Astrocyte of the cerebellum (primary cell): Measurements from ENCODE around the gene EXOC8.

Source experiments
- DNase-seq: peaks from one replicate; pipeline ENCODE4 v3.0.0-alpha.2; 2011; ENCODE audit warnings: low read depth
- H3K4me3 ChIP-seq: 2 replicates; pipeline ENCODE4 v1.5.1; 2011; ENCODE audit warnings: mild to moderate bottlenecking, low read depth, low read length, moderate library complexity
- in situ Hi-C: cut with HindIII; loops from 2 replicates; pipeline ENCODE4 v1.10.0; 2017; ENCODE audit warnings: low sequenced_read_pairs
- TF ChIP-seq, protein P1 (sequence below): IDR thresholded peaks from 2 replicates; pipeline ENCODE4 v1.5.1; 2012; ENCODE audit warnings: low read length, low read depth, moderate library complexity, mild to moderate bottlenecking; ENCODE audit errors: missing control alignments

The EXOC8 gene

DNA sequence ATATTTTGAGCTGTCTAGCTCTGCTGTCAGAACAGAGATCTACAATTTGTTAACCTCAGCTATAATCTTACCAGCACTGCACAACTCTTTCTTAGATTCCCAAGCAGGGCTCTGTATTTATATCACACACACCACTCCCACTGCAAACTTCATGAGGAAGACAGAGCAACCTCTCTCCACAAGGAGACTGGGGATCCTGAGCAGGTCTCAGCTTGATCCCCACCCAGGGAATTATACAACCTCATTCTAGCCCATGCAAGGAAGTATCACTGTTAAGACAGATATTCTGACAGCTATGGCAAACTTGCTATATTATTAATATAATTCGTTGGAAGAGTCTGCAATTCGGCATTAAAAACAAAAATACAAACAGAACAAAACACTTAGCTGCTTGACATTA, 44.1 kb upstream of the EXOC8 start:
- DNase-seq, result no peak
- TF ChIP-seq, protein P1, sequence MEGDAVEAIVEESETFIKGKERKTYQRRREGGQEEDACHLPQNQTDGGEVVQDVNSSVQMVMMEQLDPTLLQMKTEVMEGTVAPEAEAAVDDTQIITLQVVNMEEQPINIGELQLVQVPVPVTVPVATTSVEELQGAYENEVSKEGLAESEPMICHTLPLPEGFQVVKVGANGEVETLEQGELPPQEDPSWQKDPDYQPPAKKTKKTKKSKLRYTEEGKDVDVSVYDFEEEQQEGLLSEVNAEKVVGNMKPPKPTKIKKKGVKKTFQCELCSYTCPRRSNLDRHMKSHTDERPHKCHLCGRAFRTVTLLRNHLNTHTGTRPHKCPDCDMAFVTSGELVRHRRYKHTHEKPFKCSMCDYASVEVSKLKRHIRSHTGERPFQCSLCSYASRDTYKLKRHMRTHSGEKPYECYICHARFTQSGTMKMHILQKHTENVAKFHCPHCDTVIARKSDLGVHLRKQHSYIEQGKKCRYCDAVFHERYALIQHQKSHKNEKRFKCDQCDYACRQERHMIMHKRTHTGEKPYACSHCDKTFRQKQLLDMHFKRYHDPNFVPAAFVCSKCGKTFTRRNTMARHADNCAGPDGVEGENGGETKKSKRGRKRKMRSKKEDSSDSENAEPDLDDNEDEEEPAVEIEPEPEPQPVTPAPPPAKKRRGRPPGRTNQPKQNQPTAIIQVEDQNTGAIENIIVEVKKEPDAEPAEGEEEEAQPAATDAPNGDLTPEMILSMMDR, result no peak
- in situ Hi-C loops, result no loop called here
- no peak overlapping the region for H3K4me3 ChIP-seq

DNA sequence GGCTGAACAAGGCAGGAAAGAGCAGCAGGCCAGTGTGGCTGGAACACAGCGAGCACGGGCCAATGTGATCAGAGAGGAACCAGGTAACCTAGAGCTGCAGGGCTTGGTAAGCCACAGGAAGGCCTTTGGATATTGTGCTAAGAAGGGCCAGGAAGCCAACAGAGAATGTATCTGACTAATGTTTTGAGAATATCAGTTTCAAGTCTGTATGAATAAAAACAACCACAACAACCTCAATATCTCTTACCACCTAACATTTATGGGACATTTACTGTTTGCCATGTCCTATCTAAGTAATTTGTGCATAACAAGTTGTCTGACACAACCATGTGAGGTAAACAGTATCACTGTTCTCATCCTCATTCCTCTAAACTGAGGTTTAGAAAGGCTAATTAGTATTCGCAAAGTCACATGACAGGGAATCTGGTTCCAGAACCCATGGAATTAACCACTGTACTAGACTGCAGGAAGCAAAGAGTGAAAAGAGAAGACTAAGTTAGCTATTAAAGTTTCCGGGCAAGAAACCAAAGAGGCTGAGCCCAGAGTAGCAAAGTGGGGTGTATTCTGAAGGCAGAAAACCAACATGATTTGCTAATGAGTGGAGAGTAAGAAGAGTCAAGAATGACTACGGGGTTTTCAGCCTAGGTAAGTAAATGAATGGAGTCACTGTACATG, 39.4 kb upstream of the EXOC8 start:
- TF ChIP-seq, protein P1, result no peak
- no peak for DNase-seq
- in situ Hi-C loops, result no loop called here
- H3K4me3 ChIP-seq, result no peak overlapping the region

DNA sequence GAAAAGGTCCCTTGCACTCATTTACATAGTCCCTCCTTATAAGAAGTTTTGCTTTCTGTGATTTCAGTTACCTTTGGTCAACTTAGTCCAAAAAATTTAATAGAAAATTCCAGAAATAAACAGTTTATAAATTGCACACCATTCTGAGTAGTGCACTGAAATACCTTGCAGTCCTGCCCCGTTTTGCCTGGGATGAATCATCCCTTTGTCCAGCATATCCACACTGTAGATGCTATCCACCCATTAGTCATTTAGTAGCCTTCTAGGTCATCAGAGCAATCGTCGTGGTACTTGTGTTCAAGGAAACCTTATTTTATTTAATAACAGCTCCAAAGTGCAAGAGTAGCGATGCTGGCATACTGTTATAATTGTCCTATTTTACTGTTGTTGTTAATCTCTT, 38.4 kb upstream of the EXOC8 start:
- DNase-seq, result no peak
- no peak overlapping the region for H3K4me3 ChIP-seq
- in situ Hi-C loops, result no loop called here
- TF ChIP-seq, protein P1, result no peak

DNA sequence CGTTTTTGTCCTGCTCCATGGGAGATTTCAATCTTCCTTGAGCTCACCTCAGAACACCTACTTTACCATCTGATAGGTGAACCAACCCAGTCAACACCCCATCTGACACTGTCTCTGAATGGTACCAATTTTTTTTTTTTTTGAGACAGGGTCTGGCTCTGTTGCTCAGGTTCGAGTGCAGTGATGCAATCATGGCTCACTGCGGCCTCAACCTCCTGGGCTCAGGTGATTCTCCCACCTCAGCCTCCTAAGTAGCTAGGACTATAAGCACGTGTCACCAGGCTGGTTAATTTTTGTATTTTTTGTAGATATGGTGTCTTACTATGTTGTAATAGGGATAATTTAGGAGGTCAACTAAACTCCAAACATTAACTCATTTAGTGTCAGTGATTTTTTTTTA, 36.7 kb upstream of the EXOC8 start:
- DNase-seq, result no peak
- in situ Hi-C loops, result loop anchor here (25.0 kb wide), 1 partner anchor 213 kb away; no protein-coding TSS in a partner anchor
- H3K4me3 ChIP-seq, result no peak overlapping the region
- TF ChIP-seq, protein P1, result no peak

DNA sequence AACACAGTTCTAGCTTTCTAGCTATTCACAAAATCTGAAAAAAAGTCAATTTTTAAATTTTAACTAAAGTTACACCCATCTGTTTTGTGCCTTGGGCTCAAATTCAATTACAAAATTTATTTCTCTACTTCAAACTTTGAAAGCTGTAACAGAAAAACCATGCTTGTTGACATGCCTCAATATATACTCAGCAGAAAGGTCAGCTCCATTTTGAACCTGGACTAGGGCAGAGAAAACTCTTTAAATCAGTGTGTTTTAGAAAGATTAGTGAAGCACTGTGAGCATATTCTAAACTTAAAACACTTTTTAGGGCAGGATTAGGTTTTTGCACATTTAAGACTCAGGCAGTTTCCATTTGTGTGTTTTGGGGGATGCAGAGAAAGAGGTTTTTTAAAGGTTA, 34.8 kb upstream of the EXOC8 start:
- in situ Hi-C loops, result loop anchor here (25.0 kb wide), 1 partner anchor 215 kb away; no protein-coding TSS in a partner anchor
- DNase-seq, result no peak
- TF ChIP-seq, protein P1, result no peak
- H3K4me3 ChIP-seq, result no peak overlapping the region

DNA sequence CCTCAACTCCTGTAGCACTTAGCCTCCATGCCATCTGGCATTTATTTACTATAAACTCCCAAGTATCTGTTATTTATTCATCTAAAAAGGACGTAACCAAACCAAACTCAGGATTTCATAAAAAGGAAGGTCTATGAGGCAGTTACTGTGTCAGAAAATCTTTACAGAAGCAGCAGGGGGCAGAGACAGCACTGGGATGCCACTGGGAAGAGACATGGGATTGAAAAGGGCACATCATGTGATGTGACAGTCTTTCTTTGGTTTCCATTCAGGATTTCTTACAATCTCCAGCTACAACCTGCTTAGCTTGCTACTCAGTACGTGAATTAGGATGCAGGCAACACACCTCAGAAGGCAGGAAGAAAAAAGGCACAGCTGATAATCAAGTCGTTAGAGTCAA, 31.6 kb upstream of the EXOC8 start:
- no peak for DNase-seq
- TF ChIP-seq, protein P1, result no peak
- in situ Hi-C loops, result loop anchor here (25.0 kb wide), 1 partner anchor 218 kb away; no protein-coding TSS in a partner anchor
- no peak overlapping the region for H3K4me3 ChIP-seq
